ENCODE results near the gene ZNF133. TPM values are rescaled to one million over a fixed set of nuclear protein-coding genes. Genes with fewer than 3 reads are reported as not detected.
"Not testable (repeated sequence)": the region's sequence is repeated elsewhere in the genome, so short reads cannot be mapped to it uniquely, and the experiment has no call there.

ZNF133 gene
- 7.7 and 7.9 TPM in 2 replicates for total RNA-seq

DNA sequence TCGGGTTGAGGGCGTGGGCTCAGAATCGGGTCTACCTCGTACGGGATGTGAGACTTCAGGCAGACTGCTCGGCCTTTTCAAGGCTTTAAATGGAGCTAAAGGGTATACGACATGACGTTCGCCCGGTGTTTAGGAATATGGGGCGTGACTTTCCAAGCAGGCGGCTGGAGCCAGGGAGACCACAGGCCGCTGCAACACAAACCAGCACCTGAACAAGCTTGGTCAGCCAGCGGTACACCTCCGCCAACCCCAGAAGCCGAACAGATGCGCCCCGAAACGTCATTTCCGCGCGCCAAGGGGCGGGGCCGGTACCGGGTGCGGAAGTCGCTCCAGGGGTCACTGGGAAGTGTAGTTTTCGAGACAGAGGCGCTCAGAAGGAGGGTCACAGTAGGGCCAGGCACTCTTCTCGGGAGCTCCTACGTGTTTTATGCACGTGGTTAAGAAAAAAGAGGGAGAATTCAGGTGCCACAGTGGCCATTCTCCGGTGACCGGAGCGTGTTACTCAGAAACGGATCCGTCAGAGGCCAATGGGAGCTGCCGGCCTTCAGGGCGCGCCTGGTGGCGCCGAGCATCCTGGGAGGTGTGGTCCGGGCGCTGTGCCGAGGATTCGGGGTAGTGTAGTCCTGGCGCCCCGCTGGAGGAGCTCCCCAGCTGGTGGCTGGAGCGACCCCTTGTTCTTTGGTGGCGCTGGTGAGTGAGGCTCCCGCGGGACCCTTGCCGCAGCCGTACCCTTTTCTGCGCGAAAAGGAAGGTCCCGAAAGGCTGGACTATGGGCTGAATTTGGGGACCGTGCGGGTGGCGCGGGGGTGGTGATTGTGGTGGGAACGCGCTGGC, at the start of gene ZNF133:
Gene ZNF133, plus strand, starts transcription at position 613 of the 834 bp plus-strand sequence. CDS start 17,160 bp downstream, outside the sequence.
- intact Hi-C loops (cut with micrococcal nuclease) = loop anchor here (1.0 to 5.0 kb wide), 10 partner anchors 151 to 1716 kb away; partner anchors contain the start of genes DTD1, DZANK1, KAT14 and KIF16B

- intact Hi-C loops (cut with micrococcal nuclease) = no loop called here
Measured at GRCh38 chr20:18240997-18241396, 47.3 kb upstream of the ZNF133 start.

GRCh38 chr20:18243802-18244201, 44.5 kb upstream of the ZNF133 start:
- intact Hi-C loops (cut with micrococcal nuclease) = no loop called here

DNA sequence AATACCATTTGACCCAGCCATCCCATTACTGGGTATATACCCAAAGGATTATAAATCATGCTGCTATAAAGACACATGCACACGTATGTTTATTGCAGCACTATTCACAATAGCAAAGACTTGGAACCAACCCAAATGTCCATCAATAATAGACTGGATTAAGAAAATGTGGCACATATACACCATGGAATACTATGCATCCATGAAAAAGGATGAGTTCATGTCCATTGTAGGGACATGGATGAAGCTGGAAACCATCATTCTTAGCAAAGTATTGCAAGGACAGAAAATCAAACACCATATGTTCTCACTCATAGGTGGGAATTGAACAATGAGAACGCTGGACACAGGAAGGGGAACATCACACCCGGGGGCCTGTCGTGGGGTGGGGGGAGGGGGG, 39.8 kb upstream of the ZNF133 start:
- intact Hi-C loops (cut with micrococcal nuclease) = not testable (repeated sequence)

GRCh38 chr20:18250217-18250616, 38.1 kb upstream of the ZNF133 start:
- intact Hi-C loops (cut with micrococcal nuclease) = no loop called here

DNA sequence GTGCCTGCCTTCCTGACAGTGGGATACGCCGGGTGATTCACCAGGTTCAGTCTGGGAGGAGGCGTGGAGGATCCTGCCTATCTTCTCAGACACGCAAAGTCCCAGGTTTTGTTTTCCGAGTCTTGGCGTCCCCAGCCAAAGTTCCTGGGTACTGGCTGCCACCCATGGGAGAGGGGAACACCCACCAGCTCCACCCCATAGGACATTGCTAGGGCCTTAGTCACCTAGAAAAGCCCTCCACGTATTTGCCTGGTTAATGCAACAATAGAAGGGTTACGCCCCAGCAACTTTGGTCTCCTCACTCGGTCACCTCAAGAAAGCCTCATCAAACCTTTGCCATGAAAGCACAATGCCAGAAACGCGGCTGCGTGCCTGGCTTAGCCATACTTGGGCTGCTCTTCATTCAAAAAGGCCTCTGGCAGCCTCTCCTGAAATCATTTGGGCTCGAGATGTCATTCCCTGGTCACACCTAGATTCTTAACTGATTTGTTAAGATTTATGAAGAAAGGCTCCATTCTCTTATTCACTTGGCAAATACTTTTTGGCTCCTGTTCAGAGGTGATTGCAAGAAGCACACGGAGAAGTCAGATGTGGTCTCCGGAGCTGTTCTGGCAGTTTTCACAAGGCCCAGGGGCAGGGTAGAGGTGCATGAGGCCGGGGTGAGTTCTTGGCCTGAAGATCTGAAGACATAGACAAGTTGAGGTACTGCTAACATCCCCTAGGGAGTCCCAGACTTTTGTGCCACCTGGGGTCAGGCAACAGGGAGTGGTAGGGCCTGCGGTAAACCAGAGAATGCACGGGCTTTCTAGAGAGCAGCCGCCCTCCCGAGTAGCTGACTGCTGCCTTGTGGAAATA, 35.5 kb upstream of the ZNF133 start:
- intact Hi-C loops (cut with micrococcal nuclease) = no loop called here

- intact Hi-C loops (cut with micrococcal nuclease) = no loop called here
Measured at GRCh38 chr20:18254615-18255014, 33.7 kb upstream of the ZNF133 start.

- intact Hi-C loops (cut with micrococcal nuclease) = no loop called here
Measured at GRCh38 chr20:18255526-18255925, 32.8 kb upstream of the ZNF133 start.

DNA sequence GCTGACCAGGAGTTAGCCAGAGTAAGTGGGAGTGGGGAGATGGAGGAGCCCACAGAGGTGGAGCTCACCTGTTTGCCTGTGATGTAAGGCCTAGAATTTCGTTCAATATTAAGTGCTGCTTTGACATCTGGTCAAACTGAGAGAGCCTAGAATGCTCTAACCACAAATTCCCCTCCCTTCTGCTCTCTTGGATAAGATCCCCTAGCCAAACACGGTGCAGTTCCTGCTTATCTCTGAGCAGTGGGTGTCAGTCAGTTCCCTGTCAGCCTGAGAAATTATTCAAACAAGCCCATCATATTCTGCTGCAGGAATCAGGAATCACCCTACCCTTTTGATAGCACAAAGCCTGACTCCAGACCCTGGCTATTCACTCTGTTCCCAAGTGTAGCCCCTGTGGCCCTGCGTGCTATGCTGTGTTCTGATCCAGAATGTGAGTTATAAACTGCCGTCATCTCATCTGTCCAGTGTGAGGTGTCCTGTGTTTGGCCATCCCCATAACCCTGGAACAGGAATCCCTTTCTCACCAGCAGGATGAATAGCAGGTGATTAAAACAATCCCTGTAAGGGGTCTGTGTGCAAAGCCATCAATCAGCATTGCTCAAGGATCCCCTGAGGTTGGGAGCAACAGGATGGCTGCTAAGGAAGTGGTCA, 31.8 kb upstream of the ZNF133 start:
- intact Hi-C loops (cut with micrococcal nuclease) = no loop called here

GRCh38 chr20:18258126-18258860, 30.0 kb upstream of the ZNF133 start:
- intact Hi-C loops (cut with micrococcal nuclease) = no loop called here

DNA sequence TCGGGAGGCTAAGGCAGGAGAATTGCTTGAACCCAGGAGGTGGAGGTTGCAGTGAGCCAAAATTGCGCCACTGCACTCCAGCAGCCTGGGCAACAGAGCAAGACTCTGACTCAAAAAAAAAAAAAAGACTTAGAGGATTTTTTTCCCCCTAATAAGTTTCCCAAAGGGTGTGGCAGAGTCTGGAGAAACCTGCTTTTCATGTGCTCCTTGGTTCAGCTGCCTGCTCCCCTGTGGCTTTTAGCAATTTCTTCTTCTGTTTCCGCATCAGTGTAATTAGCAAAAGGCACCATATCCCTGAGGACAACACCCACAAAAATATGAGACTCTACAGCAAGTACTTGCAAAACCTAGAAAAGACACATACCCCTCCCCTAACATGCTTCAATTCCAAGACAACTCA, 28.6 kb upstream of the ZNF133 start:
- intact Hi-C loops (cut with micrococcal nuclease) = no loop called here

- intact Hi-C loops (cut with micrococcal nuclease) = no loop called here
Measured at GRCh38 chr20:18263723-18264122, 24.6 kb upstream of the ZNF133 start.

- intact Hi-C loops (cut with micrococcal nuclease) = no loop called here
Measured at GRCh38 chr20:18265441-18265840, 22.9 kb upstream of the ZNF133 start.

- intact Hi-C loops (cut with micrococcal nuclease) = no loop called here
Measured at GRCh38 chr20:18266282-18266681, 22.0 kb upstream of the ZNF133 start.

GRCh38 chr20:18267815-18268214, 20.5 kb upstream of the ZNF133 start:
- intact Hi-C loops (cut with micrococcal nuclease) = no loop called here

- intact Hi-C loops (cut with micrococcal nuclease) = loop anchor here (10.0 kb wide), 1 partner anchor 216 kb away; the partner anchor contains the start of gene OVOL2
Measured at GRCh38 chr20:18271160-18271559, 17.2 kb upstream of the ZNF133 start.

DNA sequence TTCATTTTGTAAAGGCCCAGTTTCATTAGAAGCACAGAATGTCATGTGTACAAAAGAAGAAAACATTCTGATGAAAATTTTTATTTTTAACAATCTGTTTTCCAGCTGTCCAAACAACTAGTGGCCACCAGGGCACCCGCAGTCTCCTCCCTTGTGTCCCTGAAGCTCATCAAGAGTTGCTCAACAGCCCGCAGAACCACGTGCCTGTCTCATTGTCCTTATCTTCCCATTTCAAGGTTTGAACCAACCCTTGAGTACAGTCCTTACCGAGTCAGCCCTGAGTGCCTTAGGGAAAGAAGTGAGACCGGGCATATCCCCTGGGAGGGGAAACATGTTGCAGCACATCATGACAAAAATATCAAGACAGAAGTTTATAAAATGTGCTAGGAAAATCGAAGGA, 15.9 kb upstream of the ZNF133 start:
- intact Hi-C loops (cut with micrococcal nuclease) = loop anchor here (10.0 kb wide), 1 partner anchor 218 kb away; the partner anchor contains the start of gene OVOL2

DNA sequence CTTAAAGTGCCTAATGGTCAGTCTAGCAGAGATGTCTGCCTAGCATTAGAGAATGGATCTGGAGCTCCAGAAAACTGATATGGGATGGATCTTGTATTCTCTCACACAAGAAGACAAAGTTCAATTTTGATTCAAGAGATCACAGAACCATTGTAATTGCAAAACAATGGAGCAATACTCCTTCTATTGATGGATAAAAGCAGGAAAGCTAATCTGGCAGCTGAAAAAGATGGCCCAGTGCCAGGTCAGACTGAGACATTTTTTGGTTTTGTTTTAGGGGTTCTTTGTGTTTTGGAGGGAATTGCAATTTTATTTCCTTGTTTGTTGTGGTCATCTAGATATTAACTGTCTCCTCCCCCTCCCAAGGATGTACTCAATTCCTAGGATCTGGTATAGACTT, 14.6 kb upstream of the ZNF133 start:
- intact Hi-C loops (cut with micrococcal nuclease) = loop anchor here (10.0 kb wide), 1 partner anchor 219 kb away; the partner anchor contains the start of gene OVOL2

DNA sequence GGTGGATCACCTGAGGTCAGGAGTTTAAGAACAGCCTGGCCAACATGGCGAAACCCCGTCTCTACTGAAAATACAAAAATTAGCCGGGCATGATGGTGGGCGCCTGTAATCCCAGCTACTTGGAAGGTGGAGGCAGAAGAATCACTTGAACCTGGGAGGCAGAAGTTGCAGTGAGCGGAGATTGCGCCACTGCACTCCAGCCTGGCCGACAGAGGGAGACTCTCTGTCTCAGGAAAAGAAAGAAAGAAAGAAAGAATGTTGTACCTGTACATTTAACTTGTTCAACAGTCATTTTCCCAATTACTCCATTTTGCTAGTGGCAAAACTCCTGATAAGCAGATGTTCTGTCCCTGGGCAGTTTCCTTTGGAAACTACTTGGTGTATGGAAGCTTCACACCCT, 12.4 kb upstream of the ZNF133 start:
- intact Hi-C loops (cut with micrococcal nuclease) = loop anchor here (1.0 to 10.0 kb wide), 3 partner anchors 221 to 771 kb away; partner anchors contain the start of genes OVOL2 and RRBP1

GRCh38 chr20:18276821-18277220, 11.5 kb upstream of the ZNF133 start:
- intact Hi-C loops (cut with micrococcal nuclease) = loop anchor here (1.0 to 10.0 kb wide), 3 partner anchors 222 to 772 kb away; partner anchors contain the start of genes OVOL2 and RRBP1
